Bone marrow (tissue), 2 donors: Measurements from ENCODE around the gene APOD.
"Not testable (repeated sequence)": the region's sequence is repeated elsewhere in the genome, so short reads cannot be mapped to it uniquely, and the experiment has no call there.

Source experiments
- DNase-seq, 2 donors: peaks; one replicate each; lab custom pipeline; 2025; lab: John Stamatoyannopoulos, UW

APOD gene

GRCh38 chr3:195583831-195584542, at the start of gene APOD:
Gene APOD, minus strand, starts transcription at chr3:195583940. Its CDS starts 4,479 bp downstream, at chr3:195579461.
- no peak for DNase-seq

DNA sequence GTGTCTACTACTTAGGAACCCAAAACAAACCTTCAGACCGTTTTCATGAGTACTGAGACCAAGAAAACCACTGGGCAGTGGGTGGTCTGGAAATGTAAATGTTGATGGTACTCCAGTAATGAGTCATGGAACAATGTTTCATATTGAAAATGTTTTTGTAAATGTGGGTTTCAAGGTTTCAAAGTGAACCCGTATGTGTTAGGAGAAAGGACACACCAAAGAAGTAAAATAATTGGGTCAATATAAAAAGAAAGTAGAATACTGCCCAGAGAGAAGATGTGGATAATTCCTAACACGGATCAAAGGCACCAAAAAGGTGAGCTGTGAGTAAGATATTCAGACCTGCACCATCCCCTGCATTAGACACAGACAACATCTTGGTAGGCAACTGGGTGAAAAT, 49.6 kb upstream of the APOD start:
- DNase-seq = not testable (repeated sequence)

- not testable (repeated sequence) for DNase-seq
Observed at GRCh38 chr3:195632501-195633185, 48.9 kb upstream of the APOD start.

DNA sequence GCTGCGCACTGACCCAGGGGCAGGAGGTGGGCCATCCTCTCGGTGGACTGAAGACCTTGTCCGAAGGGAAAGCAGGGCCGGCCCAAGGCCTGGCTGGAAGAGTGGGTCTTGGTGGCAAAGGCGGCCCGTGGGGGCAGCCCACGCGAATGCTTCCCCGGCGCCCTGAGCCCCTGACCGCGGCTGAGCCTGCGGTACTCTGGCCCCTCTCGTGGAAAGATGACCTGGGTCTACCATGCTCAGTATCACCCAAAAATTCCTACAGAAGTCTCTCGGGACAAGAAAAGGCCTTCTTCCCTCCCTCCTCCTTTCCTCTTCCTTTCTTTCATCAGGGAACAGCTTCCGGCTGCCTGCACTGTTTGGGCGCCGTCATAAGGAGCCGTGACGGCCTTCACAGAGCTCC, 48.3 kb upstream of the APOD start:
- not testable (repeated sequence) for DNase-seq

GRCh38 chr3:195630938-195631495, 47.3 kb upstream of the APOD start:
- not testable (repeated sequence) for DNase-seq

- DNase-seq = not testable (repeated sequence)
Observed at GRCh38 chr3:195630086-195630917, 46.6 kb upstream of the APOD start.

DNA sequence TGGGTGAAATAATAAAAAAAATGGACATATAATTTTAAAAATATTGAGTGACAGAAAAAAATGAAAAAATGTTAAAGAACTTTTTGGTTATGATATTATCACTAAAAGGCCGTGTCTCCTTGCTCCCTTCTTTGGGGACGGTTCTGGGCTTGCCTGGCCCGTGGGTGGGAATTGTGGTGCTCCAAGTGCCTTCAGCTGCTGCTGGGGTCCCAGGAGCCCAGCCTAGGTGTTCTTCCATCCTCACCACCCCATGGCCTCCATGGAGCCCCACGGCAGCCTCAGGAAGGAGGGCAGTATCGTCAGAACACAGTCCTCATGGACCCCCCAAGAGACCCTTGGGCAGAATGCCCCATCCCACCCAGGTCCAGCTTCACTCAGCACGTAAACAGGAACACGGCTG, 45.9 kb upstream of the APOD start:
- not testable (repeated sequence) for DNase-seq

GRCh38 chr3:195628386-195628920, 44.7 kb upstream of the APOD start:
- DNase-seq = not testable (repeated sequence)

DNA sequence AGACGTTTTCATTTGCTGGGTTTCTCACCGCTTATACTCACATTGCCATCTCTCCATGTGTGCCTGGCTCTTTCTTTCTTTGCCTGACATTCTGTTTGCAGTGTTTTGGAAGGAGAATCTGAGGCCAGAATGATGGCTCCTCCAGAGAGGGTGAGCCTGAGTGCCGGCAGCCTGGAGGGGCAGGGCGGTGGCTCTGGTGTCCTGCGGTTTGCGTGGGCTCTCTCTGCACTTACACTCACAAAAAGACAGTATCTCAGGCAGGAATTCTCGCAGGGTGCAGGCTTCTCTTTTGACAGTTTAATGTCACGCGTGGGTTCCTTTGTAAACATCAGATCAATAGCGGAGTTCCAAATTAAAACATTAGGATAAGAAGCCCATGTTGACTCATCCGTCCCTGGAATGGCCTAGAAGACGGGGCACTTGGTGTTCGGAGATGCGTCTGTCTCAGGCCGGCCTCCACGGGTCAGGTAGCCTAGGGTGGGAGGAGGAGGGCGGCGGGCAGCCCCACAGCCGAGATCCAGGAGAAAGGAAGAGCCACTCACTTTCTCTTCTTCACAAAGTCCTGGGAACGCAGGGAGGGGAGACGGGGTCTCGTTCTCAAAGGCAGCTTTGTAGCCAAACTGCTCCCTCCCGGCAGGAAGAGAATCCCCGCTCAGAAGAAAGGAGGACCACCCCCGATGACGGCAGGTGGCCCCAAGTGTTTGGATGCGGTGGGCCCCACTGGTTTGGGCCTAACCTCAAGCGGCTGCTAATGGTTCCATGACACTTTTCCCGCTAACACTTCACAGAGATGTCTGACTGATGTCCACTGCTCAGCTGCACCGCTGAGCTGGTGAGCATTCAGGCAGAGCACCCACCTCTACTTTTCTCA, 44.0 kb upstream of the APOD start:
- not testable (repeated sequence) for DNase-seq

- DNase-seq = not testable (repeated sequence)
Observed at GRCh38 chr3:195624603-195625560, 41.1 kb upstream of the APOD start.

DNA sequence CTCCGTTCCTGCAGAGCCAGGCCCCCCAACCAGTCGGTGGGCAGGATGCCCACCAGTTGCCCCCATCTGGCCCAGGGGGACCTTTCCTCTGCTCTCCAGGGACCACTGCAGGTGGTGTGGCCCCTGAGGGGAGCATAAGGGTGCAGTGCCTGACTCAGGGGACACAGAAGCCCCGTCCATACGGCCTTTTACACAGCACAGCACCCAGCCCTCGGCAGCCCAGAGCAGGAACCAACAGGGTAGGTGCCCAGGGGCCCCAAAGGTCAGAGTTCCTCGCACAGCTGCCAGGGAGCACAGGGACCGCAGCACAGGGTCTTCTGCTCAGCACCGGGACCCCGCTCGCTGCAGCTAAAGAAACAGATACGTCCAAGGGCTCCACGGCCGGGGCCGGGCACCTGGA, 40.4 kb upstream of the APOD start:
- DNase-seq = not testable (repeated sequence)

DNA sequence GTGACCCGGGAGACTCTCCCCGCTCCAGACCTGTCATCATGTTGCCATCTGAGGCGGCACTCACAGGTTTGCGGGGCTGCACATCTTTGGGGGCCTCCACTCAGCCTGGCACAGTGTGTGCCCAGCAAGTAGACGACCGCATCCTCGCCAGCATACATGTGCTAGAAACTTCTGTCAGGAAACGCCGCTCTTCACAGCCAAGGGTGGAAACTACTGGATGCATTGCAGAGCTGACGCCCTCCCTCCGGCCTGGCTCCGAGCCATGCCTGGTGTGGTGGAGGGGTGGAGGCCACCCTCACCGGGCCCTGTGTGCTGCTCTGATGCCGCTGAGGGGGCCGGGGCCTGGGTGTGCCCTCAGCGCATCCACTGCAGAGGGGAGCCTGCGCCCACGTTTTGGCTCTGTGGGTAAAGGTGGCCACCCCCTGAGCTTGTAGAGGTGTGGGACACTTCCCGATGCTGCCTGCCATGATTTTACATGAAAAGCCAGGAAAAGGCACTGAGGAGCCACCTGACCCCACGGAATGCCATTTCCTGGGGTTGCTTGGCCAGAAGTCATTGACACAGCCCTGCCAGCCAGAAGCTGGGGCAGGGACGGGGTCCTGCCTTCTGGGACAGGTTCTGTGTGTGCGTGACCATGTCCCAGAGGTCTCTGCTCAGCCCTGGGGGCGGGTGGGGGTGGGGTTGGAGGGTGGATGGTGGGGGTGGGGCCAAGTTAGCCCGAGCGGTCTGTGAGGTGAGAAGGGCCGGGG, 39.7 kb upstream of the APOD start:
- DNase-seq = not testable (repeated sequence)

GRCh38 chr3:195622523-195623170, 38.9 kb upstream of the APOD start:
- not testable (repeated sequence) for DNase-seq

DNA sequence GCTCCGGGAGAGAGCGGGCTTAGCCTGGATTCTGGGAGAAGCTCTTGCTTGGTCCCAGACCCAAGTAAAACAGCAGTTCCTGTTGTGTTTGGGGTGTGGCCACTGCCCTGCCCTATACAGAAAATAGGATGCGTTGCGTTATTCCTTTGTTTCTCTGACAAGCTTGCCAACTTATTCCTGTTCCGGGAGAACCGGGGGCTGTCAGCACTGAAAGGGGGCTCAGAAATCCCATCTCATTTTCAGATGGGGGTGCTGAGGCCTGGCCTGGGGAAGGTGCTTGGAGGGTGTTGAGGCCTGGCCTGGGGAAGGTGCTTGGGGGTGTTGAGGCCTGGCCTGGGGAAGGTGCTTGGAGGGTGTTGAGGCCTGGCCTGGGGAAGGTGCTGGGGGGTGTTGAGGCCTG, 38.3 kb upstream of the APOD start:
- not testable (repeated sequence) for DNase-seq

DNA sequence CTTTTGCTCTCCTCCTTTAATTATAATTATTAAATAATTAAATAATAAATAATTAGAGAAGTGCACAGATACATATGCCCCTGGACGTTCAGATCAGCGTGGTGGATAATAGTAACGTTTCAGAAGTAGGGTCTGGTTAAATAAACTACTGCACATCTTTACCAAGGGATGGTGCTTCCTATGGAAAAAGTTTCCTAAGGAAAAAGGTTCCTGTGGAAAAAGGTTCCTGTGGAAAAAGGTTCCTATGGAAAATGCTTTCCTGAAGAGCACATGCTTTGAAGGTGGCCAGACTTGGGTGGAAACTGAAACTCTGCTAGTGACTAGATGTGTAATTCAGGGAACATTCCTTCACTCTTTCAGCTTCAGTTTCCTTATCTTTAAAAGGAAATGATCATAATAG, 37.4 kb upstream of the APOD start:
- not testable (repeated sequence) for DNase-seq

- not testable (repeated sequence) for DNase-seq
Observed at GRCh38 chr3:195620476-195620875, 36.7 kb upstream of the APOD start.

- not testable (repeated sequence) for DNase-seq
Observed at GRCh38 chr3:195619591-195620369, 36.0 kb upstream of the APOD start.
